Adrenal gland (tissue), 12 donors: ENCODE measurements around the gene DMAC2. TPM values are rescaled to one million over a fixed set of nuclear protein-coding genes. Genes with fewer than 3 reads are reported as not detected.

Source experiments
- DNase-seq, 7 donors: peaks; one replicate each; pipeline ENCODE4 v3.0.0-alpha.2; 2019 to 2020
- H3K27ac ChIP-seq, 5 donors: fragments of 200-600 bp; sonication (generic) in 4 of 5; 1 replicate in 3 of 5; 2 replicates in 2 of 5; pipeline versions ENCODE4 v1.5.1 to v1.8.0; 2016 to 2020; ENCODE audit warnings: mild to moderate bottlenecking in 1 of 5
- H3K27me3 ChIP-seq: fragments of 200-600 bp; 2 replicates; pipeline ENCODE4 v1.8.0; 2021
- H3K36me3 ChIP-seq, 2 donors: fragments of 200-600 bp; replicated peaks in 1 of 2; 1 replicate in 1 of 2; 2 replicates in 1 of 2; pipeline versions ENCODE4 v1.5.1 to v1.8.0; 2018 to 2022
- H3K4me1 ChIP-seq, 2 donors: fragments of 200-600 bp; replicated peaks in 1 of 2; 1 replicate in 1 of 2; 2 replicates in 1 of 2; pipeline versions ENCODE4 v1.5.1 to v1.8.0; 2018 to 2021
- H3K4me3 ChIP-seq, 4 donors: fragments of 200-600 bp; sonication (generic) in 3 of 4; one replicate each; pipeline ENCODE4 v1.5.1; 2016 to 2018
- H3K9me3 ChIP-seq, 3 donors: fragments of 200-600 bp; sonication (generic) in 1 of 3; replicated peaks in 1 of 3; 1 replicate in 2 of 3; 2 replicates in 1 of 3; pipeline versions ENCODE4 v1.5.1 to v1.8.0; 2016 to 2021
- POLR2A ChIP-seq, 2 donors: fragments of 450-650 bp; IDR thresholded peaks; one replicate each; pipeline ENCODE4 v1.6.1; 2017; ENCODE audit warnings: antibody characterized with exemption in 2 of 2, mild to moderate bottlenecking in 2 of 2, moderate library complexity in 1 of 2
- WGBS, 4 donors: extraction: QIAGEN DNeasy Blood & Tissue Kit in 2 of 4; methylation state at CpG; one replicate each; pipeline versions ENCODE4 v1.1.5 to v1.1.7; 2013 to 2017; 5-methylcytosine and 5-hydroxymethylcytosine counted together
- intact Hi-C, 2 donors: fragments of 100-400 bp; cut with DNase I; formaldehyde crosslinking; loops; one replicate each; pipeline versions ENCODE4 v1.14.1 to v1.15.0; 2022 to 2023
- polyA plus RNA-seq, 3 donors: library from polyadenylated mRNA; stranded (reverse); fragments of 200-250 nt in 2 of 3; fragments of 350-450 nt in 1 of 3; fragmentation: Illumina TruSeq in 1 of 3; extraction: RNeasy Lipid Tissue Mini Kit (QIAGEN cat#74804) in 1 of 3; gene quantifications; one replicate each; pipeline ENCODE4 v1.2.3, GENCODE V29; 2013 to 2014
- total RNA-seq, 9 donors: library from RNA; depleted of rRNA in 4 of 9; stranded (reverse); fragments of >200 nt in 4 of 9; fragments of 120-200 nt in 1 of 9; fragmentation: NEBNext Ultra II Directional in 1 of 9; extraction: Animal tissue kit (Norgen Biotek cat#: 25700) in 1 of 9; gene quantifications; one replicate each; pipeline versions ENCODE4 v1.1.0 to v1.2.4, GENCODE V29; 2013 to 2023
- TF ChIP-seq, protein P1 (sequence below), 6 experiments: fragments of 450-650 bp in 4 of 6; fragments of 200-600 bp in 2 of 6; sonication (generic) in 1 of 6; IDR thresholded peaks; 1 replicate in 5 of 6; 2 replicates in 1 of 6; pipeline versions ENCODE4 v1.5.1 to v1.8.0; 2016 to 2021; ENCODE audit warnings: antibody characterized with exemption in 6 of 6, mild to moderate bottlenecking in 2 of 6, moderate library complexity in 1 of 6
- donor health status: healthy with polysubstance abuse.
- donor health status: Bipolar disorder and iron deficiency.
- donor health status: DM: yes; HTN: yes; CAD: no.
- donor health status: DM: no; HTN: no; CAD: no.
- donor health status: DM: no; HTN: no; CAD: no.
- donor health status: DM: yes; HTN: yes; CAD: no.

Gene DMAC2
- total and polyA plus RNA-seq, 12 donors, result 30.7 to 60.9 (median 46.2) TPM

DNA sequence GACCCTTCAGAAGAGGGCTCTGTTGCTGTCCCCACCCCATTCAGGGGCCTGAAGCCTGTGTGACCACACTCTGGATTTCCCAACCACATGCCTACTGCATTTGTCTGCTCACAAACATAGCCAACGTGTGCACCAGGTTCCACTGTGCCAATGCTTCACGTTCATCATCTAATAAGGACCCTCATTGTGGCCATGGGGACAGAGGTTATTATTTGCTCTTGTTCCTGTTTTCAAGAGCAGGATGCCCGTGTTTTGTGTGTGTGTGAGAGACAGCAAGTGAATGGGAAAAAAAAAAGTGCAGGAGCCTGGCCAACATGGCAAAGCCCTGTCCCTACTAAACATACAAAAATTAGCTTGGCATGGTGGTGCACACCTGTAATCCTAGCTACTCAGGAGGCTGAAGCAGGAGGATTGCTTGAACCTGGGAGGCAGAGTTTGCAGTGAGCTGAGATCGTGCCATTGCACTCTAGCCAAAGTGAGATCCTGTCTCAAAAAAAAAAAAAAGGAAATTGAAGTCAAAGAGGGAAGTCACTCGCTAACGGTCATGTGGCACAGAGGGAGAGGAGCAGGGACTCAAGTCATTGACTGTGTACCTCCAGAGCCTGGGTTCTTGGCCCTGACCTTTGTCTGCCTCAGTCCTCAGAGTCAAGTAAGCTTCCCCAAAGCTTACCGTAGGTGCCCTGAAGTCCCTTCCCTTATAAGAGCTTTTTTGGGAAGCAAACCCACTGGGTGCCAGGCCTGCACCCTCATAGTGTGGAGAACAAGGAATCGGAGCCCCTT is 19.4 kb downstream of the DMAC2 start:
- intact Hi-C loops, result loop anchor here in 1 of 2 donors (10.0 kb wide), 1 partner anchor 45 kb away; the partner anchor contains the start of gene TMEM91
- H3K27ac ChIP-seq, result peak overlapping the region in 2 of 5 donors; percentile 11 to 40
- H3K4me1 ChIP-seq, result no peaks in the 10 kb centered on the region
- DNase-seq, result peak in 3 of 7 donors; percentile 27 to 45 (median 38)
- 63 to 76% (median 68%) methylated on average over 6 to 8 of the region's 8 CpGs for WGBS, 4 donors
- TF ChIP-seq POLR2A (IDR thresholded peaks at IDR 0.05), result no peak
- TF ChIP-seq, protein P1, sequence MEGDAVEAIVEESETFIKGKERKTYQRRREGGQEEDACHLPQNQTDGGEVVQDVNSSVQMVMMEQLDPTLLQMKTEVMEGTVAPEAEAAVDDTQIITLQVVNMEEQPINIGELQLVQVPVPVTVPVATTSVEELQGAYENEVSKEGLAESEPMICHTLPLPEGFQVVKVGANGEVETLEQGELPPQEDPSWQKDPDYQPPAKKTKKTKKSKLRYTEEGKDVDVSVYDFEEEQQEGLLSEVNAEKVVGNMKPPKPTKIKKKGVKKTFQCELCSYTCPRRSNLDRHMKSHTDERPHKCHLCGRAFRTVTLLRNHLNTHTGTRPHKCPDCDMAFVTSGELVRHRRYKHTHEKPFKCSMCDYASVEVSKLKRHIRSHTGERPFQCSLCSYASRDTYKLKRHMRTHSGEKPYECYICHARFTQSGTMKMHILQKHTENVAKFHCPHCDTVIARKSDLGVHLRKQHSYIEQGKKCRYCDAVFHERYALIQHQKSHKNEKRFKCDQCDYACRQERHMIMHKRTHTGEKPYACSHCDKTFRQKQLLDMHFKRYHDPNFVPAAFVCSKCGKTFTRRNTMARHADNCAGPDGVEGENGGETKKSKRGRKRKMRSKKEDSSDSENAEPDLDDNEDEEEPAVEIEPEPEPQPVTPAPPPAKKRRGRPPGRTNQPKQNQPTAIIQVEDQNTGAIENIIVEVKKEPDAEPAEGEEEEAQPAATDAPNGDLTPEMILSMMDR (IDR thresholded peaks at IDR 0.05), result no peak
- no peak overlapping the region for H3K4me3 ChIP-seq
- H3K36me3 ChIP-seq, result peaks cover 0 to 80% of the 10 kb centered on the region in 2 donors
- no peaks in the 10 kb centered on the region for H3K27me3 ChIP-seq
- H3K9me3 ChIP-seq, result no peaks in the 10 kb centered on the region

DNA sequence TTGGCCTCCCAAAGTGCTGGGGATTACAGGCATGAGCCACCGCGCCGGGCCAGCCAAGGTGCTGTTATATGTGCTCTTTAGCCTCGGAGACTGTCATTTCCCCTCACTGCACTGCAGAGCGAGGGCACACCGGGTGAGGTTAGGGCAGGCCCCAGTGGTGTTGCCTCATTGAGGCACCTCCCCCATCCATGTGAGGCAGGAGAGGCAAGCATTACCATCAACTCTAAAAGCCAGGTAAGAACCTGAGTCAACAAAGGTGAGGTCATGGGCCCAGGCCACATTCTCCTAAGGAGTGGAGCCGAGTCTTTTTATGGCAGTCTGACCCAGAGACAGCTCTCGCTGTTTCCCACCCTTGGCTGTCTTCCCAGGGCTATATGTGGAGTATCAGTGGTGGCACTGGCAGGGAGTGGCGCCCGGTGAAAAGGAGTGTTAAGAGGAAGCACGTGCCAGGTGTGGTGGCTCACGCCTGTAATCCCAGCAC is 23.5 kb downstream of the DMAC2 start:
- H3K27me3 ChIP-seq, result no peaks in the 10 kb centered on the region
- H3K9me3 ChIP-seq, result no peaks in the 10 kb centered on the region
- peaks cover 5 to 9% of the 10 kb centered on the region in 2 donors for H3K4me1 ChIP-seq
- WGBS, 4 donors, result 92 to 96% (median 94%) methylated on average over 9 to 12 of the region's 12 CpGs
- TF ChIP-seq POLR2A (IDR thresholded peaks at IDR 0.05), result no peak
- TF ChIP-seq, protein P1 (IDR thresholded peaks at IDR 0.05), result no peak
- DNase-seq, result no peak
- no peak overlapping the region for H3K4me3 ChIP-seq
- peaks cover 0 to 80% of the 10 kb centered on the region in 2 donors for H3K36me3 ChIP-seq
- no peak overlapping the region for H3K27ac ChIP-seq
- intact Hi-C loops, result no loop called here

DNA sequence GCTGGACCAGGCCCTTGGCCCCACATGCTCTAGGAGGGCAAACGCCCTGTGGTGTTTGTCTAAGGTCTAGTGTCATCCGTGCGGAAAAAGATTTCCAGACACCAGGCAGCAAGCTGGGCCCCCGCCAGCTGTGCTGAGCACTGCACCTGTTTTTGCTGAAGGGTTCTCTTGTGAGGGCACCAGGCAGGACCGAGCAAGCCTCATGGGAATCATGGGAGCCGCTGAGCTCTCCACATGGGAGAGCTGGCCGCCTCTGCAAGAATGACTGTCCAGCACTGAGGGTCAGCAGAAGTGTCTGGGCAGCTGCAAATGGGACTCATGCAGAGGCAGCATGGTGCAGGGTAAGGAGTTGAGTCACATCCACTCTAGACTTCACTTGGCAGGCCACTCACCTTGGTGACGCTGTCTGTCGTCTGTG is 24.5 kb downstream of the DMAC2 start:
- 91 to 96% (median 94%) methylated on average over 8 to 9 of the region's 9 CpGs for WGBS, 4 donors
- Histone ChIP-seq H3K36me3 (peaks cover 0 to 80% of the 10 kb centered on the region in 2 donors), H3K4me3 (no peak overlapping the region), H3K27ac (no peak overlapping the region), H3K9me3 (no peaks in the 10 kb centered on the region), H3K27me3 (no peaks in the 10 kb centered on the region), H3K4me1 (peaks cover 6 to 11% of the 10 kb centered on the region in 2 donors)
- intact Hi-C loops, result no loop called here
- no peak for DNase-seq
- TF ChIP-seq, protein P1 (IDR thresholded peaks at IDR 0.05), result no peak
- TF ChIP-seq POLR2A (IDR thresholded peaks at IDR 0.05), result no peak

DNA sequence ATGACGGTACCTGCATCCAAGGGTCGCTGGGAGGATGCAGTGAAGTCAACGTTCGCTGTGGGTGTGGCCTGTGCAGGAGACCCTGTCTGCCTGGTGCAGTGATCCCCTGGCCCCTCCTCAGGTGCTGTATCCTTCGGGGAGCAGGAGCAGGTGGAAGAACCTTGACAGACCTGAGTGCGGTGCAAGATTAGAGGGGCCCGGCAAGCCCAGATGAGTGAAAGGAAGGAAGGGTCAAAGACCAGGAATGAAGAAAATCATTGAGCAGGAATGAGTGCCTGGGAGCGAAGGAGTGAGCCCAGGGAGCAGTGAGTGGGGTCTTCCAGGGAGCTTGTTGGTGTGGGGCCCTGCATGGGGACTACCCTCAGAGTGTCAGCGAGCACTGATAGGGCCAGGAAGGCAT is 25.3 kb downstream of the DMAC2 start:
- no peak overlapping the region for H3K27ac ChIP-seq
- H3K4me1 ChIP-seq, result peaks cover 13 to 18% of the 10 kb centered on the region in 2 donors
- no peaks in the 10 kb centered on the region for H3K27me3 ChIP-seq
- peaks cover 0 to 73% of the 10 kb centered on the region in 2 donors for H3K36me3 ChIP-seq
- DNase-seq, result no peak
- TF ChIP-seq, protein P1 (IDR thresholded peaks at IDR 0.05), result no peak
- 89 to 94% (median 91%) methylated on average over 9 of the region's 9 CpGs for WGBS, 4 donors
- H3K4me3 ChIP-seq, result no peak overlapping the region
- H3K9me3 ChIP-seq, result no peaks in the 10 kb centered on the region
- intact Hi-C loops, result no loop called here
